WI38 (cell line): ENCODE measurements around the gene NOX3.

ENCODE experiments used
- H3K4me3 ChIP-seq: 2 replicates; pipeline ENCODE4 v1.5.1; 2011; ENCODE audit warnings: low read depth, mild to moderate bottlenecking, control low read depth, low read length
- CTCF ChIP-seq: IDR thresholded peaks from 2 replicates; pipeline ENCODE4 v1.5.1; 2012; ENCODE audit warnings: low read depth, mild to moderate bottlenecking, control low read depth, low read length

NOX3 gene

GRCh38 chr6:155441112-155441465, 14.6 kb downstream of the NOX3 start:
- no peak overlapping the region for H3K4me3 ChIP-seq
- no peak for TF ChIP-seq CTCF

- no peak for TF ChIP-seq CTCF
- no peak overlapping the region for H3K4me3 ChIP-seq
These were observed 15.1 kb downstream of the NOX3 start for GRCh38 chr6:155440398-155441111.

GRCh38 chr6:155439376-155439775, 16.3 kb downstream of the NOX3 start:
- TF ChIP-seq CTCF: no peak
- H3K4me3 ChIP-seq: no peak overlapping the region

- no peak for TF ChIP-seq CTCF
- no peak overlapping the region for H3K4me3 ChIP-seq
These were observed 18.5 kb downstream of the NOX3 start for GRCh38 chr6:155436981-155437749.

- TF ChIP-seq CTCF: no peak
- H3K4me3 ChIP-seq: no peak overlapping the region
These were observed 20.7 kb downstream of the NOX3 start for GRCh38 chr6:155434829-155435423.

GRCh38 chr6:155434096-155434495, 21.5 kb downstream of the NOX3 start:
- no peak for TF ChIP-seq CTCF
- H3K4me3 ChIP-seq: no peak overlapping the region

GRCh38 chr6:155432293-155432692, 23.3 kb downstream of the NOX3 start:
- no peak for TF ChIP-seq CTCF

More at GRCh38 chr6:155432293-155432692, 23.3 kb downstream of the NOX3 start:
- H3K4me3 ChIP-seq: no peak overlapping the region
